NT2/D1 (cell line): ENCODE measurements around the gene SLC7A6.

ENCODE experiments used
- SUZ12 ChIP-seq: IDR thresholded peaks from 2 replicates; pipeline ENCODE4 v1.6.1; 2011; ENCODE audit not compliant: insufficient read length, insufficient read depth; ENCODE audit errors: extremely low read depth
- YY1 ChIP-seq: IDR thresholded peaks from 2 replicates; pipeline ENCODE4 v1.6.1; 2011; ENCODE audit not compliant: insufficient read length, insufficient read depth

DNA sequence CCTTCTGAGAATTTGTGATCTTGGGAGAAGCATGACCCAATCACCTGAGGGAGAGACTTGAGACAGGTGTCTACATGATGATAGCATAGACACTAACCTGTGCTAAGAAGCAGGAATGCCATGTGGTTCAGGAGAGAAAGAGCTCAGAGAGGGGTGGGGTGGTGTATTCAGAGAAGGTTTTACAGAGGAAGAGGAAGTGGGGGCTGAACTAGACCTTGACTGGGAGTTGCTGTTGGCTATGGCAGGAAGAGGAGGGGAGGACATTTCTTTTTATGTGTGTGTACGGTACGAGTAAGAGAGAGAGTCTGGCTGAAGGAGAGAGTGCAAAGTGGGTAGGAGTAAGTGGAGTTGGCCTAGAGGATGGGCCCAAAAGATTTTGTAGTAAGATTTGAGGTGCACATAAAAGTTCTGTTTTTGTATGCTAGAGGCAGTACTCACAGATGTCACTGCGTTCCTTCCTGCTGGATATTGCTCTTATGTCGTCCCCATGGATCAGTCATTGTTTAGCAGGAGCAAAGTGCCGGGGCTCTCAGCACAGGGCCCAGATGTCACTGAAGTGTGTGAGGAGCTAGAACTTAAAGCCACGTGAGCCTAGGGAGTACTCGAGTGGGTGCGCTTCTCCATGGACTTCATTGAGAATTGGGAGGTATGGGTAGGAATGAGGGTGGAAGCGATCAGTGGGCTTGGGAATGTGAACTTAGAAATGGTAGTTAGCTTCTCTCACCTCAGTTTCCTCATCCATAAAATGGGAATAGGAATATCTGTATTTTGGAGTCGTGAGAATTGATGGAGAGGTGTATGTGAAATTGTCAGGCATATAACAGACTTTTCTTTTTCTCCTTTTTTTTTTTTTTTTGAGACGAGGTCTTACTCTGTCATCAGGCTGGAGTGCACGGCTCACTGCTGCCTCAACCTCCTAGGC lies 22.1 kb downstream of the SLC7A6 start:
- TF ChIP-seq SUZ12 (no peak), YY1 (no peak)
